AG09309 (cell line): ENCODE measurements around the gene PNLIPRP2.

Source experiments
- DNase-seq: peaks from one replicate; pipeline ENCODE4 v3.0.0-alpha.2; 2010; ENCODE audit warnings: low read depth
- H3K4me3 ChIP-seq: 2 replicates; pipeline ENCODE4 v1.5.1; 2011; ENCODE audit warnings: mild to moderate bottlenecking, low read depth, low read length, moderate library complexity; ENCODE audit not compliant: control insufficient read depth
- TF ChIP-seq, protein P1 (sequence below): IDR thresholded peaks from 2 replicates; pipeline ENCODE4 v1.5.1; 2011; ENCODE audit warnings: mild to moderate bottlenecking, low read depth, low read length, inconsistent platforms; ENCODE audit not compliant: insufficient read depth, control insufficient read depth; ENCODE audit errors: missing control alignments

The PNLIPRP2 gene

DNA sequence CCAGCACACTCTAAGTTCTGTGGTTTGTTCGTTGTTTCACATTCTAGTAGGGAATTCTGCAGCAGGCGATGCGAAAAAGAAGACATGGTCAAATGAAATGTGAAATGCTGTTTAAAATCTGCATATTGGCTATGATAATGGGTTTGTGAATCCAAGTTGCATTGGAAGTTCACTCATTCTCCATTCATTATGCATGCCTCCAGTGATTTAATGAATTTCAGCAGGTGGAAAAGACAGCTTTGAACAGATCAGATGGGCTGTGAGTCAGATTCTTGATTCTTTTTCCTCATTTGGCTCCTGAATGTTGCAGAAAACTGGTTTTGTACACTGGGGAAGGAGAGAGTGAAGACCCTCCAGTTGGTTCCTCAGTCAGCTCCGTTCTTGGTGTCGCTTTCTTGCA lies 52.1 kb downstream of the PNLIPRP2 start:
- TF ChIP-seq, protein P1, sequence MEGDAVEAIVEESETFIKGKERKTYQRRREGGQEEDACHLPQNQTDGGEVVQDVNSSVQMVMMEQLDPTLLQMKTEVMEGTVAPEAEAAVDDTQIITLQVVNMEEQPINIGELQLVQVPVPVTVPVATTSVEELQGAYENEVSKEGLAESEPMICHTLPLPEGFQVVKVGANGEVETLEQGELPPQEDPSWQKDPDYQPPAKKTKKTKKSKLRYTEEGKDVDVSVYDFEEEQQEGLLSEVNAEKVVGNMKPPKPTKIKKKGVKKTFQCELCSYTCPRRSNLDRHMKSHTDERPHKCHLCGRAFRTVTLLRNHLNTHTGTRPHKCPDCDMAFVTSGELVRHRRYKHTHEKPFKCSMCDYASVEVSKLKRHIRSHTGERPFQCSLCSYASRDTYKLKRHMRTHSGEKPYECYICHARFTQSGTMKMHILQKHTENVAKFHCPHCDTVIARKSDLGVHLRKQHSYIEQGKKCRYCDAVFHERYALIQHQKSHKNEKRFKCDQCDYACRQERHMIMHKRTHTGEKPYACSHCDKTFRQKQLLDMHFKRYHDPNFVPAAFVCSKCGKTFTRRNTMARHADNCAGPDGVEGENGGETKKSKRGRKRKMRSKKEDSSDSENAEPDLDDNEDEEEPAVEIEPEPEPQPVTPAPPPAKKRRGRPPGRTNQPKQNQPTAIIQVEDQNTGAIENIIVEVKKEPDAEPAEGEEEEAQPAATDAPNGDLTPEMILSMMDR: no peak

DNA sequence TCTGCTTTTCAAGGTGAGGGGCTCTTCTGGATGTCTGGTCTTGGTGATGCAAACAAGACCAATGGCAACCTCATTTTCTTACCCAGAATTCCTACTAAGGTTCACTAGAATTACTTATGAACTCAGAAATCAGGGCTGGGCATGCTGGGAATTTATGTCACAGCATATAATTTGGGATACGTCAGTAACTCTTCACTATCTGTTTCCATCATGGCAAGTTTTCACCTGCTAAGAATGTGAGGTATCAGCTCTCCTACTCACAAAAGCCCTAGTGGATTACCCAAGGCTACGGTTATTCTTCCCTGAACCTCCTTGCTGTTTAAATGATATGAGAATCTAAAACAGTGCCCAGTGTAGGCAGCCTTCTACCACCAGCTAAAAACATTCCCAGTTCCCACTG lies 53.1 kb downstream of the PNLIPRP2 start:
- TF ChIP-seq, protein P1: no peak
- DNase-seq: no peak
- H3K4me3 ChIP-seq: no peak overlapping the region

More for the DNA sequence above, 52.1 kb downstream of the PNLIPRP2 start:
- no peak overlapping the region for H3K4me3 ChIP-seq
- no peak for DNase-seq

- TF ChIP-seq, protein P1: no peak
- no peak for DNase-seq
- H3K4me3 ChIP-seq: no peak overlapping the region
These were observed 54.2 kb downstream of the PNLIPRP2 start for GRCh38 chr10:116674901-116675423.

DNA sequence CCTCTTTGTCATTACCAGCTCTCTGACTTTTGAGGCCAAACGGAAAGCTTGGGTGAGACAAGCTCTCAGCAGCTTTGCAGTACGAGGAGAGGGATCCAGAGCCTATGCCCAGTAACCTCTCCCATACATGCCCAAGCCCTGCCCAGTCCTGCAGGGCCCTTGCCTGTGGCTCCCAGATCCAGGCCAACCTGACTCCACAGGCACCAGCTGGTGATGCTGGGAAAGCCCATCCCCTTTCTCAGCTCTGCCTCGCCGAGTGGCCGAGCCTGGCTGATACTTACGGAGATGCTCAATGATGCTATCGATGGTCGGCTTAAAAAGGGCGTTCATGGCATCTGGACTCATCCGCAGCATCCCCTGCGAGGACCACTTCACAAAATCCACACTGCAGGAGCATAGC lies 55.4 kb downstream of the PNLIPRP2 start:
- no peak for DNase-seq
- TF ChIP-seq, protein P1: no peak
- H3K4me3 ChIP-seq: no peak overlapping the region

DNA sequence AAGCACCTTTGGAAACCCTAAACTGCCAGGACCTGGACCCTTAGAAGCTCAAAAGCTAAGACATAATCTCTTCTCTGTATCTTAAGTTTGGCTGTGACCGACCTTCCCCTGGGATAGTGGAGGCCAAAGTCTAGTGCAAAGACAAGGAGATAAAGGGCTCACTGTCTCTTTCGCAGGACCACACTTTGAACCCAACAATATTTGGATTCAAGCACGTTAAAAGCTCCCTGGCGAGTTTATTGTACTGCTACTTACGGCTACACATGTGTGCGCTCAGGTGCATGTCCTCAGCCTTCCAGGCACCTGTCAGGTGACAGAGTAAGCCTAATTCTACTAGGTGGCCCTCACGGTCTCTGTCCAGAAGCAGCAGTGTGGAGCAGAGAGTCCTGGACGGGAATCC lies 55.9 kb downstream of the PNLIPRP2 start:
- DNase-seq: no peak
- no peak overlapping the region for H3K4me3 ChIP-seq
- TF ChIP-seq, protein P1: no peak

DNA sequence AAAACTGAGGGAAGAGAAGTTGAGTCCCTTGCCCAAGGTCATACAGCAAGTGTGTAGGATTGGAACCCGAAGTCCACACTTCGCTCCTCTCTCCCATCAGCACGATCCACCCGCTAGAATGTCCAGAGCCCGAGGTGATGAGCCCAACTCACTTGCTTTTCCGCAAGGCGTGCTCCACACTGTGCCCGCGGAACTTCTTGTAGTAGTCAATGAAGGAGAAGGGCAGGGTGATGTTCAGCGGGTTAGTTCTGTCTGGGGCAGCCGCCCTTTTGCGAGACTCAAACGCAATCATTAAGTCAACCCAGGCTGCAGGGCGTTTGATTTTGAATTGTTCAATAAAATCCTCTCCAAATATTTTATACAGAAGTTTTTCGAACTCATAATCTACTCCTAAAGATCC lies 58.6 kb downstream of the PNLIPRP2 start:
- TF ChIP-seq, protein P1: no peak
- DNase-seq: no peak
- H3K4me3 ChIP-seq: no peak overlapping the region

GRCh38 chr10:116683166-116683565 lies 62.4 kb downstream of the PNLIPRP2 start:
- H3K4me3 ChIP-seq: no peak overlapping the region
- TF ChIP-seq, protein P1: no peak

More at GRCh38 chr10:116683166-116683565, 62.4 kb downstream of the PNLIPRP2 start:
- DNase-seq: no peak
